ENCODE measurements around the gene DCAF10.

The DCAF10 gene

DNA sequence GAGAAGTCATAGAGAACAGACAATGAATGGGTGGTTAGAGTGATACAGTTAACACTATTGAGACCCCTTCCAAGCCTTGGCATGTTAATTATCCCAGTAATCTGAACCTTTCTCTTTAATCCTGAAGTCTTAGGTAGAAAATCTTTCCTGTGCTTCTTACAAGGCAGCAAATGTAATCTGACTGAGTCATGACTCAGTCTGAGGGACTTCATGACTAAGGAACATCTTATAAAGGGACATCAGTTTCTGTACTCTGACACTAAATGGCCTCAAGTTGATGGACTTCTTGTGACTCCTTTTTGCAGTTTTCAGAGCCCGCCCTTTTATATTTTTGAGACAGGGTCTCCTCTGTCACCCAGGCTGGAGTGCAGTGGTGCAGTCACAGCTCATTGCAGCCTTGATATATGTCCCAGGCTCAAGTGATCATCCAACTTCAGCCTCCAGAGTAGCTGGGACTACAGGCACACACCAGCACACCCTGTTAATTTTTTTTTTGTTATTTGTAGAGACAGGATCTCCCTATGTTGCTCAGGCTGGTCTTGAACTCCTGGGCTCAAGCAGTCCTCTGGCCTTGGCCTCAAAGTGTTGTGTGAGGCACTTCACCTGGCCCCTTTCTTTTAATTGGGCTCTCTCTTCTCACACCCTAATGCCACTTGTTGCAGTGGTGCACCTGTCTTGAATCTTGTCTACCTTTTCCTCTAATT lies 25.2 kb upstream of the DCAF10 start:
- Histone ChIP-seq H3K27me3 (ENCODE audit: insufficient read depth, low read depth, severe bottlenecking) (no peaks in the 10 kb centered on the region), H3K4me3 (ENCODE audit: low read depth, low read length) (no peak overlapping the region), H3K9me3 (ENCODE audit: severe bottlenecking) (no peaks in the 10 kb centered on the region), H3K36me3 (peaks cover 52% of the 10 kb centered on the region), H3K27ac (no peak overlapping the region)
- no peak for DNase-seq
- no peak for TF ChIP-seq CTCF (IDR thresholded peaks at IDR 0.05; ENCODE audit: low read depth, low read length)

DNA sequence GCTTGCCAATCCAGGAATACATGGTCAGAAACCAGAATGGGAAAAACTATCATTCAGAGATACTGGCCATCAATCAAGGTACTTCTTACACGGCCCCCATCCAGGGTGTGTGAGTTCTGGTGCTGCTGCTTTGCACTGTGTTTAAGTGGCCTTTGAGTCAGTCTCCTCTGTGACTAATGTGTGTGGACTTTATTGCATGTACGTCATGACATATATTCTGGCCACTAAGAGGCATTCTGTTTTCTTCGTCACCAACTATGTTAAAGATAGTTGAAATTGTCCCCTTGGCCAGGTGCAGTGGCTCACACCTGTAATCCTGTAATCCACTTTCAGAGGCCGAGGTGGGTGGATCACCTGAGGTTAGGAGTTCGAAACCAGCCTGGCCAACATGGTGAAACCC lies 24.3 kb upstream of the DCAF10 start:
- no peak for TF ChIP-seq CTCF (IDR thresholded peaks at IDR 0.05; ENCODE audit: low read depth, low read length)
- DNase-seq: no peak
- Histone ChIP-seq H3K27ac (no peak overlapping the region), H3K27me3 (ENCODE audit: insufficient read depth, low read depth, severe bottlenecking) (no peaks in the 10 kb centered on the region), H3K36me3 (peaks cover 58% of the 10 kb centered on the region), H3K4me3 (ENCODE audit: low read depth, low read length) (no peak overlapping the region), H3K9me3 (ENCODE audit: severe bottlenecking) (no peaks in the 10 kb centered on the region)

- no peak overlapping the region for H3K4me3 ChIP-seq (ENCODE audit: low read depth, low read length)
- H3K36me3 ChIP-seq: peaks cover 74% of the 10 kb centered on the region
- no peak for TF ChIP-seq CTCF (IDR thresholded peaks at IDR 0.05; ENCODE audit: low read depth, low read length)
- H3K27me3 ChIP-seq (ENCODE audit: insufficient read depth, low read depth, severe bottlenecking): no peaks in the 10 kb centered on the region
- no peak overlapping the region for H3K27ac ChIP-seq
- no peak for DNase-seq
- no peaks in the 10 kb centered on the region for H3K9me3 ChIP-seq (ENCODE audit: severe bottlenecking)
These were observed 22.1 kb upstream of the DCAF10 start for GRCh38 chr9:37778534-37778933.

- DNase-seq: no peak
- Histone ChIP-seq H3K9me3 (ENCODE audit: severe bottlenecking) (no peaks in the 10 kb centered on the region), H3K27me3 (ENCODE audit: insufficient read depth, low read depth, severe bottlenecking) (no peaks in the 10 kb centered on the region), H3K36me3 (peaks cover 46% of the 10 kb centered on the region), H3K4me3 (ENCODE audit: low read depth, low read length) (peak overlapping the region; percentile 74), H3K27ac (peak overlapping the region; percentile 82)
- TF ChIP-seq CTCF (IDR thresholded peaks at IDR 0.05; ENCODE audit: low read depth, low read length): no peak
These were observed 16.3 kb upstream of the DCAF10 start for GRCh38 chr9:37784291-37784615.

DNA sequence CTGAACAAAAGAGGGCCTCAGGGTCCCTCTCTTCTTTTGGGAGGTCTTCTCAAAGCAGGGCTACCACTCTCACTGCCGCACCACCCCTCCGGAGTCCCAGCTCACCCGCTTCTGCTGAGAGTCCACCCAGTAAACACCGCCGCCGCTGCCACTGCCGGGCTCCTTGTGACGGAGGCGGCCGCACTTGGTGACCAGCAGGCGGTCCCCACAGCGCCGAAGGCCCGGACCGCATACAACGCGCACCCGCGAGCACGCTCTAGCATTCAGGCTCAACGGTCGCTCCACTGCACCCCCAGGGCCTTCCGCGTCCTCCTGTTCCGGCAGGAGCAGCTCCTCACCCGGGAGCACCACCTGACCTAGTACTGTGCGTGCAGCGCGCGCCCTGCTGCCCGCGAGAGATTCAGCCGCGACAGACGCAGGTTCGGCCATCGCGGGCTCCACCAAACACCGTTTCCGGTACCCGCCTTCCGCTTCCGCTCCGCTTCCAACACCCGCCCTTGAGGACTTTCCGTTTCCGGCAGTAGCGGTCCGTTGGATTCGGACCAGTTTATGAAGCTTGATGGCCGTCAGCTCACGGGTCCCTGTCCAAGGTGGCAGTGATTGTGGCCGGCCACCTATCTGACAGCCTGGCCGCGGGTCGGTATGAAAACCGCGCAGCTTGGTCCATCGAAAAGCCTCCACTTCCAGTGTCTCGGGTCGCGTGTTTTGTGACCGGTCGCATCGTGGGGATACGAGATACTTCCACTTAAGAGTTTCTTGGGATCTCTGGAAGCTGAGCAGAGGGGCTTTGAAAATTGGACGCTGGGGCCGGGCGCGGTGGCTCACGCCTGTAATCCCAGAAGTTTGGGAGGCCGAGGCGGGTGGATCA lies 15.7 kb upstream of the DCAF10 start, which contains the start of gene EXOSC3:
Gene EXOSC3 (minus strand): TSS at position 449 of the 868 bp plus-strand sequence. CDS start 20 bp downstream, at position 429.
- Histone ChIP-seq H3K9me3 (ENCODE audit: severe bottlenecking) (no peaks in the 10 kb centered on the region), H3K27ac (peak within 1 kb of the TSS; percentile 82), H3K27me3 (ENCODE audit: insufficient read depth, low read depth, severe bottlenecking) (no peaks in the 10 kb centered on the region), H3K36me3 (peaks cover 40% of the 10 kb centered on the region), H3K4me3 (ENCODE audit: low read depth, low read length) (peak within 1 kb of the TSS; percentile 74)
- peak; percentile 26; the same call in 1 of the 2 replicates for TF ChIP-seq CTCF (IDR thresholded peaks at IDR 0.05; ENCODE audit: low read depth, low read length)
- DNase-seq: peak; percentile 91
